B cell (primary cell): Measurements from ENCODE around the gene CDCA7L. TPM values are rescaled to one million over a fixed set of nuclear protein-coding genes. Genes with fewer than 3 reads are reported as not detected.
"Not testable (repeated sequence)": the region's sequence is repeated elsewhere in the genome, so short reads cannot be mapped to it uniquely, and the experiment has no call there.

ENCODE experiments used
- ATAC-seq: fragments of 200-7000 bp; cut with Tn5 transposase; one replicate; pipeline ENCODE4 v1.10.0; 2021; ENCODE audit warnings: low read depth, mild to moderate bottlenecking, moderate number of reproducible peaks, moderate library complexity
- CTCF ChIA-PET: fragments of 350-600 bp; sonication (Branson Sonifier 250); formaldehyde crosslinking; loops from one replicate; lab custom pipeline; 2021; ENCODE audit warnings: antibody characterized with exemption, inconsistent platforms; lab: Charles Lee
- POLR2A ChIA-PET: fragments of 350-600 bp; sonication (Branson Sonifier 250); formaldehyde crosslinking; loops from one replicate; lab custom pipeline; 2021; ENCODE audit warnings: antibody characterized with exemption; lab: Charles Lee
- DNase-seq: peaks from one replicate; pipeline ENCODE4 v3.0.0; 2013
- H2AFZ ChIP-seq: 2 replicates; pipeline ENCODE4 v1.6.1; 2012; ENCODE audit warnings: mild to moderate bottlenecking, low read depth, low read length; ENCODE audit not compliant: insufficient read depth, poor library complexity, severe bottlenecking
- H3K27ac ChIP-seq, 2 donors: 1 replicate in 1 of 2; 2 replicates in 1 of 2; pipeline ENCODE4 v1.5.1; 2012 to 2013; ENCODE audit warnings: low read length in 2 of 2, mild to moderate bottlenecking in 2 of 2, moderate library complexity in 1 of 2
- H3K27me3 ChIP-seq, 4 experiments: fragments of 200-600 bp in 1 of 4; sonication (generic) in 1 of 4; replicated peaks in 1 of 4; 1 replicate in 2 of 4; 2 replicates in 2 of 4; pipeline versions ENCODE4 v1.6.1 to v1.7.0; 2013 to 2016; ENCODE audit warnings: low read length in 3 of 4, mild to moderate bottlenecking in 2 of 4, mixed read lengths in 1 of 4, moderate library complexity in 1 of 4; ENCODE audit not compliant: insufficient read depth in 4 of 4, control insufficient read depth in 3 of 4; ENCODE audit errors: control extremely low read depth in 1 of 4
- H3K36me3 ChIP-seq, 2 experiments: replicated peaks in 1 of 2; 1 replicate in 1 of 2; 2 replicates in 1 of 2; pipeline versions ENCODE4 v1.6.1 to v1.7.1; 2013; ENCODE audit warnings: low read length in 1 of 2; ENCODE audit not compliant: insufficient read depth in 2 of 2, control insufficient read depth in 1 of 2; ENCODE audit errors: control extremely low read depth in 1 of 2, extremely low read depth in 1 of 2
- H3K4me1 ChIP-seq, 2 donors: fragments of 200-600 bp in 1 of 2; sonication (generic) in 1 of 2; 1 replicate in 1 of 2; 2 replicates in 1 of 2; pipeline versions ENCODE4 v1.5.1 to v1.6.1; 2013 to 2017; ENCODE audit warnings: low read length in 2 of 2; ENCODE audit not compliant: control insufficient read depth in 2 of 2, insufficient read depth in 2 of 2
- H3K4me2 ChIP-seq: replicated peaks from 2 replicates; pipeline ENCODE3; 2012; ENCODE audit warnings: mild to moderate bottlenecking, low read depth, low read length; ENCODE audit not compliant: poor library complexity, severe bottlenecking
- H3K4me3 ChIP-seq, 5 experiments: fragments of 200-600 bp in 1 of 5; sonication (generic) in 1 of 5; 1 replicate in 3 of 5; 2 replicates in 2 of 5; pipeline versions ENCODE4 v1.5.1 to v1.7.0; 2011 to 2016; ENCODE audit warnings: low read length in 4 of 5, mild to moderate bottlenecking in 4 of 5, low read depth in 2 of 5, control low read depth in 1 of 5, moderate library complexity in 1 of 5; ENCODE audit not compliant: insufficient read depth in 1 of 5; ENCODE audit errors: control extremely low read depth in 1 of 5, extremely low read depth in 1 of 5
- H3K79me2 ChIP-seq: fragments of 200-600 bp; sonication (generic); one replicate; pipeline ENCODE4 v1.6.0; 2016; ENCODE audit warnings: low read length; ENCODE audit not compliant: control insufficient read depth, insufficient read depth
- H3K9ac ChIP-seq: fragments of 200-600 bp; sonication (generic); 2 replicates; pipeline ENCODE4 v1.6.1; 2017; ENCODE audit warnings: mild to moderate bottlenecking, low read length, moderate library complexity
- H3K9me3 ChIP-seq, 3 donors: one replicate each; pipeline versions ENCODE4 v1.6.1 to v1.7.1; 2013; ENCODE audit warnings: low read length in 2 of 3; ENCODE audit not compliant: control insufficient read depth in 2 of 3, insufficient read depth in 1 of 3; ENCODE audit errors: control extremely low read depth in 1 of 3
- H4K20me1 ChIP-seq: 2 replicates; pipeline ENCODE4 v1.6.0; 2012; ENCODE audit warnings: mild to moderate bottlenecking, low read length; ENCODE audit not compliant: insufficient read depth, control insufficient read depth, poor library complexity, severe bottlenecking
- H3K27ac Mint-ChIP-seq: one replicate; pipeline ENCODE4 v1.8.0; 2021; ENCODE audit warnings: mixed read lengths
- H3K27me3 Mint-ChIP-seq: one replicate; pipeline ENCODE4 v1.8.0; 2021; ENCODE audit warnings: mixed read lengths
- H3K4me1 Mint-ChIP-seq: one replicate; pipeline ENCODE4 v1.8.0; 2021; ENCODE audit warnings: mixed read lengths
- H3K4me3 Mint-ChIP-seq: one replicate; pipeline ENCODE4 v1.8.0; 2021; ENCODE audit warnings: mixed read lengths
- H3K9me3 Mint-ChIP-seq: one replicate; pipeline ENCODE4 v1.8.0; 2022; ENCODE audit warnings: mixed read lengths; ENCODE audit not compliant: insufficient read depth
- EZH2 ChIP-seq: IDR thresholded peaks from 2 replicates; pipeline ENCODE4 v1.6.1; 2012; ENCODE audit warnings: borderline replicate concordance, low read depth, mild to moderate bottlenecking, moderate library complexity, low read length; ENCODE audit not compliant: insufficient read depth, poor library complexity, severe bottlenecking
- WGBS: methylation state at CpG from one replicate; pipeline ENCODE4 v1.1.5; 2013; ENCODE audit warnings: missing lambda C conversion rate; ENCODE audit not compliant: insufficient coverage; 5-methylcytosine and 5-hydroxymethylcytosine counted together
- intact Hi-C: fragments of 100-400 bp; cut with micrococcal nuclease; formaldehyde crosslinking; loops from one replicate; pipeline ENCODE4 v1.10.0; 2022
- polyA plus RNA-seq: library from polyadenylated mRNA; depleted of rRNA; stranded (reverse); fragments of >200 nt; gene quantifications from 2 replicates; pipeline ENCODE4 v1.2.3, GENCODE V29; 2012
- total RNA-seq, 2 donors: library from RNA; stranded (reverse); fragments of 120-200 nt in 1 of 2; gene quantifications; 1 replicate in 1 of 2; 2 replicates in 1 of 2; pipeline versions ENCODE4 v1.2.3 to v1.2.4, GENCODE V29; 2013 to 2022
- TF ChIP-seq, protein P1 (sequence below): fragments of 200-600 bp; IDR thresholded peaks from one replicate; pipeline ENCODE4 v1.8.0; 2022; ENCODE audit warnings: antibody characterized with exemption, mild to moderate bottlenecking

Gene CDCA7L
- total and polyA plus RNA-seq, 2 donors (not counting 1 experiment from before 2014, with no cell fraction given) = 84.0 to 129 TPM

DNA sequence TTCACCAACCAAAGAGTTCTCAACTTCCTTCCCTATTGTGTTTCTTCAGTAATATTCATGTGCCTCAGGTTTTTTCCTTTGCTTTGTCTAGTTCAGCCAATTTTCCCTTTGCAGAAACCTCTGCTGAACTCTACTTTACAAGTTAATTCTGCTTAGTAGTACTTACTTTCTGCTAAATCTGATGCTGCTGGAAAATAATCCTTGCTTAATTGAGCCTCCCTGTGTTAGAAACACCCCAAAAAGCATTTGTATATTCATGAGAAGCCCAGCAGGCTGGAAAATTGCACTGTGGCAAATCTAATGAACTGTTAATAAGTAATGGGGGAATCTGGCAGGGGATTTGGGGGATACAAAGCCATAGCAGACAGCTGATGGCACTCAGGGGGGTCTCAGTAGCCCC, 78.5 kb downstream of the CDCA7L start:
- Histone ChIP-seq H4K20me1 (no peaks in the 10 kb centered on the region), H3K27ac (no peak overlapping the region), H3K27me3 (no peaks in the 10 kb centered on the region), H3K4me1 (no peaks in the 10 kb centered on the region), H3K79me2 (no peaks in the 10 kb centered on the region), H3K9me3 (no peaks in the 10 kb centered on the region), H3K9ac (no peak overlapping the region), H3K36me3 (no peaks in the 10 kb centered on the region), H3K4me3 (no peak overlapping the region), H3K4me2 (no peak overlapping the region), H2AFZ (no peak overlapping the region)
- no peak overlapping the region for H3K27ac Mint-ChIP-seq
- H3K4me3 Mint-ChIP-seq = no peak overlapping the region
- ChIA-PET CTCF (interaction anchor here (1.2 kb wide), 1 partner anchor 317 kb away, joined by 3 read pairs; no protein-coding TSS in a partner anchor), POLR2A (no interaction called here)
- intact Hi-C loops = no loop called here
- no peak for DNase-seq
- no peaks in the 10 kb centered on the region for H3K9me3 Mint-ChIP-seq
- TF ChIP-seq, protein P1, sequence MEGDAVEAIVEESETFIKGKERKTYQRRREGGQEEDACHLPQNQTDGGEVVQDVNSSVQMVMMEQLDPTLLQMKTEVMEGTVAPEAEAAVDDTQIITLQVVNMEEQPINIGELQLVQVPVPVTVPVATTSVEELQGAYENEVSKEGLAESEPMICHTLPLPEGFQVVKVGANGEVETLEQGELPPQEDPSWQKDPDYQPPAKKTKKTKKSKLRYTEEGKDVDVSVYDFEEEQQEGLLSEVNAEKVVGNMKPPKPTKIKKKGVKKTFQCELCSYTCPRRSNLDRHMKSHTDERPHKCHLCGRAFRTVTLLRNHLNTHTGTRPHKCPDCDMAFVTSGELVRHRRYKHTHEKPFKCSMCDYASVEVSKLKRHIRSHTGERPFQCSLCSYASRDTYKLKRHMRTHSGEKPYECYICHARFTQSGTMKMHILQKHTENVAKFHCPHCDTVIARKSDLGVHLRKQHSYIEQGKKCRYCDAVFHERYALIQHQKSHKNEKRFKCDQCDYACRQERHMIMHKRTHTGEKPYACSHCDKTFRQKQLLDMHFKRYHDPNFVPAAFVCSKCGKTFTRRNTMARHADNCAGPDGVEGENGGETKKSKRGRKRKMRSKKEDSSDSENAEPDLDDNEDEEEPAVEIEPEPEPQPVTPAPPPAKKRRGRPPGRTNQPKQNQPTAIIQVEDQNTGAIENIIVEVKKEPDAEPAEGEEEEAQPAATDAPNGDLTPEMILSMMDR = no peak
- TF ChIP-seq EZH2 = no peak
- ATAC-seq = no peak
- H3K27me3 Mint-ChIP-seq = no peaks in the 10 kb centered on the region
- H3K4me1 Mint-ChIP-seq = peaks cover 11% of the 10 kb centered on the region

GRCh38 chr7:21866731-21867130, 79.0 kb downstream of the CDCA7L start:
- POLR2A ChIA-PET = no interaction called here
- H3K27me3 ChIP-seq = no peaks in the 10 kb centered on the region
- peaks cover 11% of the 10 kb centered on the region for H3K4me1 Mint-ChIP-seq
- intact Hi-C loops = no loop called here
- H3K27ac Mint-ChIP-seq = no peak overlapping the region
- H3K9ac ChIP-seq = no peak overlapping the region
- no peaks in the 10 kb centered on the region for H3K4me1 ChIP-seq
- H3K9me3 Mint-ChIP-seq = no peaks in the 10 kb centered on the region
- TF ChIP-seq, protein P1 = no peak
- no peak for TF ChIP-seq EZH2
- H3K27ac ChIP-seq = no peak overlapping the region
- DNase-seq (no peak), ATAC-seq (no peak)
- H2AFZ ChIP-seq = no peak overlapping the region
- 83% methylated on average over 1 of the region's 1 CpG for WGBS
- CTCF ChIA-PET = no interaction called here
- no peaks in the 10 kb centered on the region for H3K79me2 ChIP-seq
- H3K4me3 ChIP-seq = no peak overlapping the region
- no peaks in the 10 kb centered on the region for H3K9me3 ChIP-seq
- H3K36me3 ChIP-seq = no peaks in the 10 kb centered on the region
- H3K4me2 ChIP-seq = no peak overlapping the region
- no peaks in the 10 kb centered on the region for H4K20me1 ChIP-seq
- no peak overlapping the region for H3K4me3 Mint-ChIP-seq
- no peaks in the 10 kb centered on the region for H3K27me3 Mint-ChIP-seq

GRCh38 chr7:21865631-21866204, 80.0 kb downstream of the CDCA7L start:
- H3K4me1 ChIP-seq, CTCF ChIA-PET, H3K27ac Mint-ChIP-seq, H3K79me2 ChIP-seq, H3K9me3 ChIP-seq, H3K9ac ChIP-seq, H3K4me3 ChIP-seq, H3K27ac ChIP-seq, intact Hi-C loops, H2AFZ ChIP-seq, H3K9me3 Mint-ChIP-seq, POLR2A ChIA-PET, H3K36me3 ChIP-seq, H3K4me3 Mint-ChIP-seq, H3K4me2 ChIP-seq, ATAC-seq, H3K27me3 Mint-ChIP-seq, H4K20me1 ChIP-seq, H3K27me3 ChIP-seq, DNase-seq: not testable (repeated sequence)
- peaks cover 11% of the 10 kb centered on the region for H3K4me1 Mint-ChIP-seq
- 84% methylated on average over 5 of the region's 7 CpGs for WGBS
